K562 (cell line): ENCODE results near the gene LTO1. TPM values are rescaled to one million over a fixed set of nuclear protein-coding genes. Genes with fewer than 3 reads are reported as not detected.

Experiments
- CHD7 ChIP-seq: fragments of 200-600 bp; sonication (generic); IDR thresholded peaks from one replicate; pipeline ENCODE4 v1.6.1; 2012; ENCODE audit warnings: mild to moderate bottlenecking, low read depth, low read length, inconsistent platforms
- PATZ1 ChIP-seq: fragments of 250-450 bp; sonication (Bioruptor Pico); IDR thresholded peaks from 2 replicates; pipeline ENCODE4 v1.5.0; 2020; ENCODE audit warnings: mild to moderate bottlenecking, borderline replicate concordance
- polyA plus RNA-seq, 8 experiments: library from polyadenylated mRNA; depleted of rRNA in 4 of 8; stranded (reverse) in 5 of 8; unstranded in 3 of 8; fragments of >200 nt; fragmentation: Nextera tagmentation in 2 of 8; fragmentation: Illumina TruSeq in 1 of 8; extraction: Ambion mirVana in 2 of 8; extraction: Trizol in 1 of 8; gene quantifications; 2 replicates each; pipeline versions ENCODE4 v1.2.1 to v1.2.3, GENCODE V29; 2011 to 2014; ENCODE audit warnings: inconsistent platforms in 1 of 8, missing spikeins in 1 of 8
- total RNA-seq, 7 experiments: library from RNA; depleted of rRNA in 6 of 7; stranded (reverse); fragments of >200 nt in 6 of 7; fragmentation: Illumina TruSeq in 2 of 7; extraction: Trizol in 2 of 7; gene quantifications; 2 replicates each; pipeline versions ENCODE4 v1.2.1 to v1.2.3, GENCODE V29; 2011 to 2021; ENCODE audit warnings: low replicate concordance in 1 of 7

The LTO1 gene
- total and polyA plus RNA-seq, 9 of the 15 experiments (the other 6 are each of a cell fraction or from before 2014, with no cell fraction given): 2.6 to 43.4 (median 19.1) TPM

- no peak for TF ChIP-seq CHD7
- no peak for TF ChIP-seq PATZ1
Measured at GRCh38 chr11:69642913-69643632, 32.1 kb downstream of the LTO1 start (continued).
